ENCODE results near the gene JARID2. TPM values are rescaled to one million over a fixed set of nuclear protein-coding genes. Genes with fewer than 3 reads are reported as not detected.

The JARID2 gene
- total and polyA plus RNA-seq, 9 of the 15 experiments (the other 6 are each of a cell fraction or from before 2014, with no cell fraction given) = 5.0 to 29.0 (median 15.6) TPM

DNA sequence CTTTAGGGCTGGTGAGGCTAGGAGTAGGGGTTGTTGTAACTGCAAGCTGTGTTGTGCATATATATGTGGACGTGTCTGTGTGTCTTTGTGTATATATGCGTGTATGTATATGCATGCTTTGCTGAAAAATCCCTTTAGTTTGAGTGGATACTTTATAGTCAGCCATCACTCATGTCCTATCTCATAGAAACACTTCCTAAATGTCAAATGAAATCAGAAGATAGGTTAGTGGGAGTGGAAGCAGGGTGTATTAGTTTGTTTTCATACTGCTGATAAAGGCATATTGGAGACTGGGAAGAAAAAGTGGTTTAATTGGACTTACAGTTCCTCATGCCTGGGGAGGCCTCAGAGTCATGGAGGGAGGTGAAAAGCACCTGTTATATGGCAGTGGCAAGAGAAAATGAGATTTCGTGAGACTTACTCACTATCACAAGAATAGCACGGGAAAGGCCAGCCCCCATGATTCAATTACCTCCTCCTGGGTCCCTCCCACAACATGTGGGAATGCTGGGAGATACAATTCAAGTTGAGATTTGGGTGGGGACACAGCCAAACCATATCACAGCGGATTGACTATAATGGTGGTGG lies 131.1 kb downstream of the JARID2 start (continued):
- TF ChIP-seq, protein P1, sequence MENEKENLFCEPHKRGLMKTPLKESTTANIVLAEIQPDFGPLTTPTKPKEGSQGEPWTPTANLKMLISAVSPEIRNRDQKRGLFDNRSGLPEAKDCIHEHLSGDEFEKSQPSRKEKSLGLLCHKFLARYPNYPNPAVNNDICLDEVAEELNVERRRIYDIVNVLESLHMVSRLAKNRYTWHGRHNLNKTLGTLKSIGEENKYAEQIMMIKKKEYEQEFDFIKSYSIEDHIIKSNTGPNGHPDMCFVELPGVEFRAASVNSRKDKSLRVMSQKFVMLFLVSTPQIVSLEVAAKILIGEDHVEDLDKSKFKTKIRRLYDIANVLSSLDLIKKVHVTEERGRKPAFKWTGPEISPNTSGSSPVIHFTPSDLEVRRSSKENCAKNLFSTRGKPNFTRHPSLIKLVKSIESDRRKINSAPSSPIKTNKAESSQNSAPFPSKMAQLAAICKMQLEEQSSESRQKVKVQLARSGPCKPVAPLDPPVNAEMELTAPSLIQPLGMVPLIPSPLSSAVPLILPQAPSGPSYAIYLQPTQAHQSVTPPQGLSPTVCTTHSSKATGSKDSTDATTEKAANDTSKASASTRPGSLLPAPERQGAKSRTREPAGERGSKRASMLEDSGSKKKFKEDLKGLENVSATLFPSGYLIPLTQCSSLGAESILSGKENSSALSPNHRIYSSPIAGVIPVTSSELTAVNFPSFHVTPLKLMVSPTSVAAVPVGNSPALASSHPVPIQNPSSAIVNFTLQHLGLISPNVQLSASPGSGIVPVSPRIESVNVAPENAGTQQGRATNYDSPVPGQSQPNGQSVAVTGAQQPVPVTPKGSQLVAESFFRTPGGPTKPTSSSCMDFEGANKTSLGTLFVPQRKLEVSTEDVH (IDR thresholded peaks at IDR 0.05; ENCODE audit: low read depth, partially characterized antibody) = no peak
- no peak for TF ChIP-seq TCFL5 (CRISPR knock-in tag; conservative IDR thresholded peaks at IDR 0.05)
- TF ChIP-seq ZNF785 (CRISPR knock-in tag; IDR thresholded peaks at IDR 0.05) = no peak
- TF ChIP-seq E2F3 (CRISPR knock-in tag; IDR thresholded peaks at IDR 0.05) = no peak
- TF ChIP-seq ZNF57 (CRISPR knock-in tag; IDR thresholded peaks at IDR 0.05) = no peak
- TF ChIP-seq, protein P2, sequence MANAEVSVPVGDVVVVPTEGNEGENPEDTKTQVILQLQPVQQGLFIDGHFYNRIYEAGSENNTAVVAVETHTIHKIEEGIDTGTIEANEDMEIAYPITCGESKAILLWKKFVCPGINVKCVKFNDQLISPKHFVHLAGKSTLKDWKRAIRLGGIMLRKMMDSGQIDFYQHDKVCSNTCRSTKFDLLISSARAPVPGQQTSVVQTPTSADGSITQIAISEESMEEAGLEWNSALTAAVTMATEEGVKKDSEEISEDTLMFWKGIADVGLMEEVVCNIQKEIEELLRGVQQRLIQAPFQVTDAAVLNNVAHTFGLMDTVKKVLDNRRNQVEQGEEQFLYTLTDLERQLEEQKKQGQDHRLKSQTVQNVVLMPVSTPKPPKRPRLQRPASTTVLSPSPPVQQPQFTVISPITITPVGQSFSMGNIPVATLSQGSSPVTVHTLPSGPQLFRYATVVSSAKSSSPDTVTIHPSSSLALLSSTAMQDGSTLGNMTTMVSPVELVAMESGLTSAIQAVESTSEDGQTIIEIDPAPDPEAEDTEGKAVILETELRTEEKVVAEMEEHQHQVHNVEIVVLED (CRISPR knock-in tag; IDR thresholded peaks at IDR 0.05) = no peak
- TF ChIP-seq CBX1 (IDR thresholded peaks at IDR 0.05; ENCODE audit: low read depth) = no peak
- TF ChIP-seq, protein P3, sequence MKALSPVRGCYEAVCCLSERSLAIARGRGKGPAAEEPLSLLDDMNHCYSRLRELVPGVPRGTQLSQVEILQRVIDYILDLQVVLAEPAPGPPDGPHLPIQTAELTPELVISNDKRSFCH (CRISPR knock-in tag; IDR thresholded peaks at IDR 0.05) = no peak
- TF ChIP-seq, protein P3 (tag; IDR thresholded peaks at IDR 0.05) = 0 out of 2 replicates have a peak, but pooled peaks have one; percentile 40
- TF ChIP-seq ZNF778 (CRISPR knock-in tag; IDR thresholded peaks at IDR 0.05) = no peak
- TF ChIP-seq ZNF124 (CRISPR knock-in tag; IDR thresholded peaks at IDR 0.05) = no peak
- TF ChIP-seq TCF15 (CRISPR knock-in tag; IDR thresholded peaks at IDR 0.05) = no peak
- TF ChIP-seq MBD2 (IDR thresholded peaks at IDR 0.05; ENCODE audit: borderline replicate concordance, low read depth) = no peak
- no peak for TF ChIP-seq CCNT2 (IDR thresholded peaks at IDR 0.05; ENCODE audit: borderline replicate concordance, extremely low read depth, insufficient read length, low read depth, low read length)
- TF ChIP-seq TAL1 (IDR thresholded peaks at IDR 0.05) = peak; percentile 63
- no peak for TF ChIP-seq ZNF12 (CRISPR knock-in tag; IDR thresholded peaks at IDR 0.05)
- no peak for TF ChIP-seq MECOM (CRISPR knock-in tag; IDR thresholded peaks at IDR 0.05)
- TF ChIP-seq MNT (conservative IDR thresholded peaks at IDR 0.05) = no peak
- TF ChIP-seq FOXA3 (CRISPR knock-in tag; conservative IDR thresholded peaks at IDR 0.05 in 1 of 2, IDR thresholded peaks at IDR 0.05 in 1 of 2) = 0 out of 4 replicates have a peak, but pooled peaks of 1 of the 2 experiments have one; percentile 6
- no peak for TF ChIP-seq SRSF1 (IDR thresholded peaks at IDR 0.05; ENCODE audit: low read depth, low read length)
- peak; percentile 48; the same call in 1 of the 2 replicates for TF ChIP-seq DPF2 (IDR thresholded peaks at IDR 0.05)
- no peak for TF ChIP-seq BDP1 (IDR thresholded peaks at IDR 0.05; ENCODE audit: insufficient read depth, insufficient read length)
- peak; percentile 63 for TF ChIP-seq CC2D1A (IDR thresholded peaks at IDR 0.05)

Data from K562 (cell line).